ENCODE results near the gene ADARB1. TPM values are rescaled to one million over a fixed set of nuclear protein-coding genes. Genes with fewer than 3 reads are reported as not detected.

ADARB1 gene
- total and polyA plus RNA-seq, 2 of the 4 experiments (the other 2 are of a cell fraction): 39.8 to 47.3 TPM

DNA sequence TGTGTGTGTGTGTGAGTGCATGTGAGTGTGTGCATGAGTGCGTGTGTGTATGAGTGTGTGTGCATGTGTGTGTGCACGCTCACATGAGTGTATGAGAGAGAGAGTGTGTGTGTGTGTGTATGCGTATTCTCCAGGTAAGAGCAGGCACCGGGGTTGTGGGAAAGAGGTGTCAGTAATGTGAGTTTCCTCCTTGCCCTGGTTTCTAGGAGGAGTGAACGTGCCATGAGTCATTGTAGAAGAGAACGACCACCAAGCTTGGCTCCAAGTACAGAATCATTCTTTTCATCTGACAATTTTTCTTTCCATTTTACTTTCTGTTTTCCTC, 134.2 kb downstream of the ADARB1 start:
- peak overlapping the region; percentile 63 for H3K4ac ChIP-seq (ENCODE audit: low read depth, low read length)
- H4K20me1 ChIP-seq (ENCODE audit: insufficient read depth, low read length): peaks cover 31% of the 10 kb centered on the region
- H3K4me2 ChIP-seq (ENCODE audit: low read depth, low read length): peak overlapping the region; percentile 56
- no peaks in the 10 kb centered on the region for H3K27me3 ChIP-seq (ENCODE audit: control insufficient read depth, insufficient read depth, low read length)
- no peak overlapping the region for H3K9ac ChIP-seq (ENCODE audit: low read depth, low read length)
- peaks cover 69% of the 10 kb centered on the region for H3K36me3 ChIP-seq (ENCODE audit: control insufficient read depth, insufficient read depth, low read length)
- H2AK9ac ChIP-seq (replicated peaks; ENCODE audit: low read depth, low read length, poor library complexity): peak overlapping the region; percentile 81
- POLR2A ChIA-PET (ENCODE audit: unreplicated experiment): no interaction called here
- BruUV-seq (replicated peaks): no TSS peak
- 0 out of 2 replicates have a peak, but pooled peaks have one; percentile 7 for TF ChIP-seq BHLHE40 (IDR thresholded peaks at IDR 0.05; ENCODE audit: low read depth, low read length)
- TF ChIP-seq FOS (IDR thresholded peaks at IDR 0.05; ENCODE audit: low read depth, low read length): no peak
- H2BK15ac ChIP-seq (ENCODE audit: low read depth, low read length): no peak overlapping the region; the same call in 2 of the 3 replicates
- H3K9me1 ChIP-seq (ENCODE audit: insufficient read depth, low read length): peaks cover 17% of the 10 kb centered on the region
- H2BK20ac ChIP-seq (ENCODE audit: low read depth, low read length): peak overlapping the region; percentile 3; the same call in 1 of the 2 replicates
- no peak overlapping the region for H2BK120ac ChIP-seq (ENCODE audit: low read depth, low read length)
- no peak overlapping the region for H3K56ac ChIP-seq (ENCODE audit: extremely low read depth, insufficient read depth, low read length)
- peak overlapping the region; percentile 80 for H2BK5ac ChIP-seq (ENCODE audit: low read depth, low read length, poor library complexity, severe bottlenecking)
- CTCF ChIA-PET: no interaction called here
- H3K23ac ChIP-seq (ENCODE audit: low read depth, low read length): peak overlapping the region; percentile 20; the same call in 1 of the 2 replicates
- ATAC-seq (ENCODE audit: low read depth): peak; percentile 27; the same call in 1 of the 2 replicates
- H2AFZ ChIP-seq (replicated peaks; ENCODE audit: low read length, poor library complexity): peak overlapping the region; percentile 69
- peak overlapping the region; percentile 81; the same call in 1 of the 2 replicates for H4K5ac ChIP-seq (ENCODE audit: low read depth, low read length)
- peak; percentile 54 for DNase-seq
- H3K4me1 ChIP-seq (ENCODE audit: control insufficient read depth, insufficient read depth, low read length): peaks cover 13% of the 10 kb centered on the region
- peak overlapping the region; percentile 84; the same call in 1 of the 2 replicates for H3K27ac ChIP-seq (ENCODE audit: insufficient read depth, low read length)
- dilution Hi-C loops (cut with HindIII; ENCODE audit: low sequenced_read_pairs, unreplicated experiment) (no loop called here), intact Hi-C loops (cut with micrococcal nuclease) (loop anchor here (2.0 kb wide), 1 partner anchor 20 kb away; no protein-coding TSS in a partner anchor), in situ Hi-C loops (cut with MboI; ENCODE audit: low sequenced_read_pairs) (no loop called here)
- peak overlapping the region; percentile 1; the same call in 1 of the 2 replicates for H3K18ac ChIP-seq (ENCODE audit: low read depth, low read length)
- peak overlapping the region in 1 of 2 experiments; percentile 20; a peak in 1 of 4 replicates for H4K8ac ChIP-seq (ENCODE audit: low read depth in 2 of 2, low read length in 2 of 2)
- 100% methylated on average over 1 of the region's 6 CpGs; no CpG with 5 or more reads in 1 of the 2 experiments for WGBS, 2 experiments (ENCODE audit: extremely low coverage in 2 of 2, insufficient read length in 1 of 2)
- H2AK5ac ChIP-seq (ENCODE audit: low read depth, low read length): peak overlapping the region; percentile 97; the same call in 1 of the 2 replicates
- H3K14ac ChIP-seq (replicated peaks; ENCODE audit: low read depth, low read length): peak overlapping the region; percentile 92
- no peaks in the 10 kb centered on the region for H3K9me3 ChIP-seq (ENCODE audit: control insufficient read depth, insufficient read depth, low read length)
- H3K4me3 ChIP-seq (ENCODE audit: insufficient read depth, low read depth, low read length): no peak overlapping the region
- peaks cover 34 to 43% of the 10 kb centered on the region in 2 experiments for H3K79me1 ChIP-seq (ENCODE audit: low read depth in 1 of 2, low read length in 2 of 2)
- H4K91ac ChIP-seq (ENCODE audit: insufficient read depth, low read depth, low read length): no peak overlapping the region

All from IMR-90 (cell line).